Endothelial cell of umbilical vein (primary cell): Measurements from ENCODE around the gene TADA2B. TPM values are rescaled to one million over a fixed set of nuclear protein-coding genes. Genes with fewer than 3 reads are reported as not detected.

Experiments used
- BruUV-seq: library from RNA; stranded (reverse); fragments of 400-500 nt; replicated peaks from 2 replicates; lab custom pipeline; 2021; lab: Mats Ljungman, UMichigan
- CTCF ChIA-PET: fragments of 300-600, 350-600 bp; sonication (Branson Sonifier 250); formaldehyde crosslinking; loops from one replicate; lab custom pipeline; 2021; ENCODE audit warnings: antibody characterized with exemption, inconsistent platforms; lab: Charles Lee
- POLR2A ChIA-PET: fragments of 300-600, 350-600 bp; sonication (Branson Sonifier 250); formaldehyde crosslinking; loops from one replicate; lab custom pipeline; 2021; ENCODE audit warnings: antibody characterized with exemption, inconsistent platforms; lab: Charles Lee
- DNase-seq: peaks from one replicate; pipeline ENCODE4 v3.0.0-alpha.2; 2011; ENCODE audit warnings: low read depth, low spot score
- FAIRE-seq: peaks from 2 replicates; lab custom pipeline; 2011; peaks lifted over from hg19 to GRCh38; lab: Jason Lieb, UNC
- H2AFZ ChIP-seq: 2 replicates; pipeline ENCODE4 v1.6.0; 2012; ENCODE audit warnings: low read depth, low read length, control low read depth, inconsistent platforms
- H3K27ac ChIP-seq: 2 replicates; pipeline ENCODE4 v1.5.1; 2011; ENCODE audit warnings: low read depth, mild to moderate bottlenecking, control low read depth, low read length, moderate library complexity; ENCODE audit not compliant: insufficient read depth
- H3K27me3 ChIP-seq, 2 experiments: 2 replicates each; pipeline versions ENCODE4 v1.6.0 to v1.6.1; 2011; ENCODE audit warnings: low read length in 2 of 2, mixed read lengths in 1 of 2; ENCODE audit not compliant: control insufficient read depth in 2 of 2, insufficient read depth in 2 of 2
- H3K36me3 ChIP-seq, 2 experiments: 2 replicates in 1 of 2; 3 replicates in 1 of 2; pipeline ENCODE4 v1.5.1; 2011; ENCODE audit warnings: low read length in 2 of 2, mild to moderate bottlenecking in 1 of 2, moderate library complexity in 1 of 2; ENCODE audit not compliant: control insufficient read depth in 2 of 2, insufficient read depth in 2 of 2; ENCODE audit errors: extremely low read depth in 1 of 2
- H3K4me1 ChIP-seq: 3 replicates; pipeline ENCODE4 v1.5.1; 2011; ENCODE audit warnings: mild to moderate bottlenecking, low read length; ENCODE audit not compliant: control insufficient read depth, insufficient read depth; ENCODE audit errors: extremely low read depth
- H3K4me2 ChIP-seq: 2 replicates; pipeline ENCODE4 v1.6.1; 2011; ENCODE audit warnings: low read length, control low read depth, mixed read lengths; ENCODE audit not compliant: insufficient read depth
- H3K4me3 ChIP-seq, 3 experiments: fragments of 200-600 bp in 1 of 3; sonication (generic), shearing (Covaris generic) in 1 of 3; replicated peaks in 1 of 3; 2 replicates each; pipeline ENCODE4 v1.5.1; 2011 to 2016; ENCODE audit warnings: control low read depth in 3 of 3, low read length in 3 of 3, mild to moderate bottlenecking in 2 of 3, inconsistent platforms in 1 of 3, low read depth in 1 of 3, moderate library complexity in 1 of 3; ENCODE audit not compliant: insufficient read depth in 1 of 3
- H3K79me2 ChIP-seq: 2 replicates; pipeline ENCODE4 v1.6.0; 2012; ENCODE audit warnings: low read length, inconsistent platforms; ENCODE audit not compliant: control insufficient read depth, insufficient read depth
- H3K9ac ChIP-seq: replicated peaks from 2 replicates; pipeline ENCODE3; 2011; ENCODE audit warnings: low read length, control low read depth; ENCODE audit not compliant: insufficient read depth; ENCODE audit errors: extremely low read depth
- H3K9me1 ChIP-seq: replicated peaks from 3 replicates; pipeline ENCODE4 v1.6.0; 2011; ENCODE audit warnings: mild to moderate bottlenecking, low read length; ENCODE audit not compliant: control insufficient read depth, insufficient read depth; ENCODE audit errors: extremely low read depth
- H3K9me3 ChIP-seq: replicated peaks from 2 replicates; pipeline ENCODE4 v1.5.1; 2012; ENCODE audit warnings: low read length, inconsistent platforms; ENCODE audit not compliant: control insufficient read depth, insufficient read depth
- H4K20me1 ChIP-seq: replicated peaks from 2 replicates; pipeline ENCODE3; 2011; ENCODE audit warnings: mild to moderate bottlenecking, low read length; ENCODE audit not compliant: control insufficient read depth, insufficient read depth; ENCODE audit errors: extremely low read depth
- EZH2 ChIP-seq: IDR thresholded peaks from 2 replicates; pipeline ENCODE4 v1.6.1; 2012; ENCODE audit warnings: borderline replicate concordance, low read depth, mild to moderate bottlenecking, moderate library complexity, low read length, inconsistent platforms; ENCODE audit not compliant: severe bottlenecking
- FOS ChIP-seq: IDR thresholded peaks from 2 replicates; pipeline ENCODE4 v1.6.1; 2011; ENCODE audit warnings: mild to moderate bottlenecking, low read length, moderate library complexity, borderline replicate concordance; ENCODE audit not compliant: insufficient read depth
- JUN ChIP-seq: IDR thresholded peaks from 2 replicates; pipeline ENCODE4 v1.6.1; 2011; ENCODE audit warnings: borderline replicate concordance, low read depth; ENCODE audit not compliant: insufficient read length, insufficient read depth
- MYC ChIP-seq: IDR thresholded peaks from one replicate; pipeline ENCODE4 v1.6.1; 2011; ENCODE audit warnings: mild to moderate bottlenecking, low read depth, low read length
- POLR2A ChIP-seq: IDR thresholded peaks from 2 replicates; pipeline ENCODE4 v1.6.1; 2012; ENCODE audit warnings: low read depth, mild to moderate bottlenecking, control low read depth, low read length
- dilution Hi-C: fragments of 300-500 bp; cut with MboI; formaldehyde crosslinking; loops from one replicate; pipeline ENCODE4 v1.15.0; 2019; ENCODE audit warnings: low sequenced_read_pairs; ENCODE audit not compliant: extremely low pct_ligation_motif_present
- intact Hi-C: fragments of 100-400 bp; cut with micrococcal nuclease; formaldehyde crosslinking; loops from one replicate; pipeline ENCODE4 v1.10.0; 2022
- polyA plus RNA-seq, 4 experiments: library from polyadenylated mRNA; depleted of rRNA in 3 of 4; stranded (reverse) in 3 of 4; unstranded in 1 of 4; fragments of >200 nt; gene quantifications; 2 replicates each; pipeline versions ENCODE4 v1.2.1 to v1.2.3, GENCODE V29; 2011 to 2012; ENCODE audit warnings: missing spikeins in 1 of 4
- total RNA-seq: library from RNA; stranded (reverse); gene quantifications from 2 replicates; pipeline ENCODE4 v1.2.3, GENCODE V29; 2021
- TF ChIP-seq, protein P1 (sequence below): IDR thresholded peaks from 2 replicates; pipeline ENCODE4 v1.6.1; 2011; ENCODE audit not compliant: insufficient read depth, insufficient read length

The TADA2B gene
- total and polyA plus RNA-seq, 2 donors (not counting 3 experiments of a cell fraction or from before 2014, with no cell fraction given): 5.5 to 11.5 TPM

DNA sequence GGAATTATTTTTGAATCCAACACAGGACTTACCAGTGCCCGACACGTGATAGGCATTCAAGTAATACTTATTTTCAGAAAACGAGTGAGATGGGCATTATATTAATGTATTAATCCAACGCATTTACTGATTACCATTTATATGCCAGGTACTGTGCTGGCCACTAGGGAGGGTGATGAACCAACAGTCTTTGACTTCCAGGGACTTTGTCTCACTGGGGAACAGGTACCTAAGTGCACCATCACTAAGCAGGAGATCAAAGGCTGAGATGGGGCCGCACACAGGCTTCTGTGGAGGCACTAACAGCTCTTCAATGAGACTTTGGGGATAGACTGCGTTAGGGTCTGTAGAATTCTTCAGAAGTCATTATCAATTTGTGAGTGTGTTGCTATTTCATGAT lies 5.7 kb upstream of the TADA2B start:
- intact Hi-C loops: no loop called here
- Histone ChIP-seq H3K9ac (no peak overlapping the region), H3K9me1 (no peaks in the 10 kb centered on the region), H3K4me2 (no peak overlapping the region), H3K4me1 (peaks cover 8% of the 10 kb centered on the region), H3K9me3 (no peaks in the 10 kb centered on the region), H3K79me2 (no peaks in the 10 kb centered on the region), H4K20me1 (no peaks in the 10 kb centered on the region), H2AFZ (no peak overlapping the region), H3K27ac (no peak overlapping the region), H3K27me3 (no peaks in the 10 kb centered on the region), H3K4me3 (no peak overlapping the region), H3K36me3 (peaks cover 0 to 2% of the 10 kb centered on the region in 2 experiments)
- CTCF ChIA-PET: interaction anchor here (1.0 kb wide), 1 partner anchor 129 kb away, joined by 3 read pairs; no protein-coding TSS in a partner anchor
- TF ChIP-seq, protein P1, sequence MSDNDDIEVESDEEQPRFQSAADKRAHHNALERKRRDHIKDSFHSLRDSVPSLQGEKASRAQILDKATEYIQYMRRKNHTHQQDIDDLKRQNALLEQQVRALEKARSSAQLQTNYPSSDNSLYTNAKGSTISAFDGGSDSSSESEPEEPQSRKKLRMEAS: no peak
- BruUV-seq: no TSS peak
- dilution Hi-C loops: no loop called here
- DNase-seq: no peak
- POLR2A ChIA-PET: no interaction called here
- no peak for FAIRE-seq

- H4K20me1 ChIP-seq: no peaks in the 10 kb centered on the region
- H3K9me1 ChIP-seq: no peaks in the 10 kb centered on the region
- CTCF ChIA-PET: interaction anchor here (1.1 to 1.2 kb wide), 2 partner anchors 27 to 29 kb away, joined by 3 to 4 read pairs; partner anchors contain the start of gene GRPEL1
- BruUV-seq: no TSS peak
- H3K27me3 ChIP-seq: no peaks in the 10 kb centered on the region
- peaks cover 17% of the 10 kb centered on the region for H3K4me1 ChIP-seq
- TF ChIP-seq POLR2A: no peak
- no peak for TF ChIP-seq JUN
- TF ChIP-seq MYC: no peak
- TF ChIP-seq, protein P1: no peak
- TF ChIP-seq EZH2: no peak
- no peak for TF ChIP-seq FOS
- DNase-seq (no peak), FAIRE-seq (no peak)
- POLR2A ChIA-PET: no interaction called here
- no peaks in the 10 kb centered on the region for H3K36me3 ChIP-seq
- no peak overlapping the region for H2AFZ ChIP-seq
- dilution Hi-C loops (no loop called here), intact Hi-C loops (loop anchor here (10.0 kb wide), 1 partner anchor 256 kb away; the partner anchor contains the start of gene KIAA0232)
- H3K27ac ChIP-seq: no peak overlapping the region
- no peak overlapping the region for H3K4me3 ChIP-seq
- peaks cover 23% of the 10 kb centered on the region for H3K79me2 ChIP-seq
- no peak overlapping the region for H3K9ac ChIP-seq
- no peak overlapping the region for H3K4me2 ChIP-seq
- H3K9me3 ChIP-seq: no peaks in the 10 kb centered on the region
These were observed 2.4 kb upstream of the TADA2B start for GRCh38 chr4:7040765-7041164.
